ENCODE measurements around the gene GPR82.

Gene GPR82

GRCh38 chrX:41720125-41720779, 3.7 kb upstream of the GPR82 start:
- DNase-seq, result no peak

GRCh38 chrX:41721590-41721989, 2.4 kb upstream of the GPR82 start:
- DNase-seq, result no peak

- no peak for DNase-seq
Observed at GRCh38 chrX:41722214-41722613, 1.8 kb upstream of the GPR82 start.

- no peak for DNase-seq
Observed at GRCh38 chrX:41722816-41723618, 964 bp upstream of the GPR82 start.

DNA sequence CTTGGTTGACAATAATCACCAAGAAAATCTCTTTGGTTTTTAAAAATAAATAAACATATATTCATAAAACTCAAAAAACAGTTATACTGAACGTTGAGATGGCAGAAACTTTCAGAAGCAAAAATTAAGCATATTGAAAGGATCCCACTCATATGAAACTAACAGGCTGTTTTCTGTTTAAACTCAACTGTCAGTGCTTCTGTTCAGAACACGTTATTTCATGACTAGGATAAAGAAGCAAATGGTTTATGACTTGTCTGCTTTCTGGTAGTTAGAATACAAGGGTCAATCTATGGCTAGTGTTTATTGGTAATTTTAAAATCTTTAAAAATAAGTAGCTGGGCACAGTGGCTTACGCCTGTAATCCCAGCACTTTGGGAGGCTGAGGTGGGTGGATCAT, 4.1 kb downstream of the GPR82 start:
- DNase-seq, result no peak

GRCh38 chrX:41730081-41730480, 6.1 kb downstream of the GPR82 start:
- no peak for DNase-seq

DNA sequence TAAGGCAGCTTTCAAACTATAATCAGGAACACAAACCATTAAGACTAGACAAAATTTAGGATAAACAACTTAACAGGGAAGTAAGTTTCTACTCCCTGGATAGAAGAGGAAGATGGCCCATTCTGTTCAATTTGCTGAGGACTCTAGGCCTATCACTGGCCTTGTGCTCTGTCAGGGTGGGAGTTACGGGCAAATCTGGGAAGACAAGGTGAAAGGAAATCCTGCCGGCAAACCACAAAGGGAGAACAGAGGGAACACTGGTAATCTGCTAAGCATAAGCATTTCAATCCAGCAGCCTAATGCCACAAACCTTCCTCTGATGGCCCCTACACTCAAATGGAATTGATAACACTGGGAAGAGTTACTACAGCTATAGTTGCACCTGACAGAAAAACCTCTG, 8.3 kb downstream of the GPR82 start:
- DNase-seq, result no peak

GRCh38 chrX:41733939-41734338, 10.0 kb downstream of the GPR82 start:
- no peak for DNase-seq

GRCh38 chrX:41734530-41734929, 10.5 kb downstream of the GPR82 start:
- DNase-seq, result no peak

GRCh38 chrX:41737065-41737464, 13.1 kb downstream of the GPR82 start:
- DNase-seq, result no peak

GRCh38 chrX:41739871-41740270, 15.9 kb downstream of the GPR82 start:
- DNase-seq, result no peak

- DNase-seq, result no peak
Observed at GRCh38 chrX:41750716-41751115, 26.7 kb downstream of the GPR82 start.

DNA sequence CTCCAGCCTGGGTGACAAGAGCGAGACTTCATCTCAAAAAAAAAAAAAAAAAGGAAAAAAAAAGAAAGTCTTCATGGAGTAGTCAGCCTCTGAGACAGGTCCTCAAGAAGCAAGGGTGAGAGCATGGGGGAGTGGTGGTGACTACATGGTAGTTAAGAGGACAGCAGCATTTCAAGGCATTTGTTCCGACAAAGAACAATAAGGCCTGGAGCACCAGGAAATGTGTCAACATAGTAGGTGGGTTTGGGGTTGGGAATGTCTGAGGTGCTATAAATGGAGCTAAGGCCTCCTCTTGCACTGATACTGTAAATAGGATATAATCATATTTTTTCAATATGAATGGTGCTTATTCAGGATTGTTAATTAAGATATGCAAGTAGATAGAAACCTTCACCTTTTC, 34.4 kb downstream of the GPR82 start:
- no peak for DNase-seq

DNA sequence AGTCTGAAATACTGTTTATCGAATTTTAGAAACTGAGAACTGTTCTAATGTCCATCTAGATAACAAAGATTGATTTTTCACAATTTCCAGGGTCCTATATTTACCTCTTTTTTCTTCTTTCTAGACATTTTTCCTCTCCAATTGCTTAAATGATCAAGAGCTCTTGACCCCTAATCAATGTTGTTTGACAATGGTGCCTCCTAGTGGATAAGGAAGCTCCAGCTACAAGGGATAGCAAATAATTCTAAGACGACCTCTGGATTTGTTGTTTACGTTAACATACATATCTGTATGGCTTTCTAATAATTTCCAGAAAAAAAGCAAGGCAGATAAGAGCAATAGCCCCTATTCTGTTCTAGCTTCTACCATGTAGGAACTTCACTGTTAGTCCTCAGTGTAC, 35.8 kb downstream of the GPR82 start:
- no peak for DNase-seq

DNA sequence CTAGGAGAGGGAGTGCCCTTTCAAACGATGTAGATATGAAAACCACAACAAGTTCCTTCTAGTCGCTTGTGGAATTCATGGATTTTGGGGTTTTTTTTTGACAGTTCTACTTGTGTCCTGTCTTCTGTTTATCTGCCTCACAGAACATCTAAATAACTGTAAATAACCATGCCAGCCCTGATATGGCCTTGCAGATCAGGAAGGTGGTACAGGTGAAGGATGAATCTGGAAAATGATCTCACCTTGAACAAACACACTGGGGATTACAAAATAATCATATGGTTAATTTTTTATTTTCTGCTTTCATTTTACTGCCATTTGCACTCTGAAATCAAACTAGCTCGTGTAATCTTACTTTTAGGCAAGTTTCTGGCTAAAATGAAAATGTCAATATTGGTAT, 37.2 kb downstream of the GPR82 start:
- no peak for DNase-seq

GRCh38 chrX:41761702-41762101, 37.7 kb downstream of the GPR82 start:
- no peak for DNase-seq

DNA sequence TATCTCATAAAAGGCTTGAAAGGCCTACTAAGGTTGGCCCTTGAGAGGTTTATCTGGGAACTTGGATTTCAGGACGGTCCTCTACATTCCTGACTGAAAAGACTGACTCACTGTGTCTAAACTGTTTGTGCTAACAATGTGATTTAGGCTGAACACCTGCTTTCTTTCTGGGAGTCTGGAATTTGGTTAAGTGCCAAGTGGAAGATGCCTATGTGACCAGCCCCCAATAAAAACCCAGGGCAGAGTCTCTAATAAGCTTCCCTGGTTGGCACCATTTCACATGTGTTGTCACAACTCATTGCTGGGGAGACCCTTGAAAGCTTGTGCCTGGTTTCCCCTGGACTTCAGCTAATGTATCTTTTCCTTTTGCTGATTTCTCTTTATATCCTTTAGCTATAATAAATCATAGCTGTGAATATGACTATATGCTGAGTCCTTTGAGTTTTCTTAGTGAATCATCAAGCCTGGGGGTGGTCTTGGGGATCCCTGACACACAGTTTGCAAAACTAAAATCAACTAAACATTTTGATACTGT, 55.1 kb downstream of the GPR82 start:
- no peak for DNase-seq
